Sigmoid colon (tissue), 4 donors: ENCODE data around the gene P2RX3.

Experiments used
- EP300 ChIP-seq, 4 donors: sonication (generic); formaldehyde crosslinking; IDR thresholded peaks; one replicate each; pipeline ENCODE4 v1.6.1; 2017; ENCODE audit warnings: antibody characterized with exemption in 4 of 4
- POLR2A ChIP-seq, 2 donors: fragments of 450-650 bp; IDR thresholded peaks; one replicate each; pipeline ENCODE4 v1.6.1; 2016; ENCODE audit warnings: antibody characterized with exemption in 2 of 2, mild to moderate bottlenecking in 2 of 2, moderate library complexity in 2 of 2
- POLR2AphosphoS5 ChIP-seq, 4 donors: sonication (generic); formaldehyde crosslinking; IDR thresholded peaks; one replicate each; pipeline ENCODE4 v1.6.1; 2017; ENCODE audit warnings: antibody characterized with exemption in 4 of 4
- TF ChIP-seq, protein P1 (sequence below), 4 experiments: fragments of 450-650 bp in 3 of 4; fragments of 200-600 bp in 1 of 4; IDR thresholded peaks; one replicate each; pipeline ENCODE4 v1.5.1; 2016 to 2019; ENCODE audit warnings: antibody characterized with exemption in 4 of 4, mild to moderate bottlenecking in 3 of 4, moderate library complexity in 2 of 4

- TF ChIP-seq, protein P1, sequence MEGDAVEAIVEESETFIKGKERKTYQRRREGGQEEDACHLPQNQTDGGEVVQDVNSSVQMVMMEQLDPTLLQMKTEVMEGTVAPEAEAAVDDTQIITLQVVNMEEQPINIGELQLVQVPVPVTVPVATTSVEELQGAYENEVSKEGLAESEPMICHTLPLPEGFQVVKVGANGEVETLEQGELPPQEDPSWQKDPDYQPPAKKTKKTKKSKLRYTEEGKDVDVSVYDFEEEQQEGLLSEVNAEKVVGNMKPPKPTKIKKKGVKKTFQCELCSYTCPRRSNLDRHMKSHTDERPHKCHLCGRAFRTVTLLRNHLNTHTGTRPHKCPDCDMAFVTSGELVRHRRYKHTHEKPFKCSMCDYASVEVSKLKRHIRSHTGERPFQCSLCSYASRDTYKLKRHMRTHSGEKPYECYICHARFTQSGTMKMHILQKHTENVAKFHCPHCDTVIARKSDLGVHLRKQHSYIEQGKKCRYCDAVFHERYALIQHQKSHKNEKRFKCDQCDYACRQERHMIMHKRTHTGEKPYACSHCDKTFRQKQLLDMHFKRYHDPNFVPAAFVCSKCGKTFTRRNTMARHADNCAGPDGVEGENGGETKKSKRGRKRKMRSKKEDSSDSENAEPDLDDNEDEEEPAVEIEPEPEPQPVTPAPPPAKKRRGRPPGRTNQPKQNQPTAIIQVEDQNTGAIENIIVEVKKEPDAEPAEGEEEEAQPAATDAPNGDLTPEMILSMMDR (IDR thresholded peaks at IDR 0.05), result no peak
- TF ChIP-seq POLR2AphosphoS5 (IDR thresholded peaks at IDR 0.05) (no peak), EP300 (IDR thresholded peaks at IDR 0.05) (no peak), POLR2A (IDR thresholded peaks at IDR 0.05) (no peak)
Observed at GRCh38 chr11:57391539-57391938, 53.4 kb downstream of the P2RX3 start.
